ENCODE results near the gene GREB1. TPM values are rescaled to one million over a fixed set of nuclear protein-coding genes. Genes with fewer than 3 reads are reported as not detected.

GREB1 gene
- total RNA-seq, 1 donor from 2014 or later, result 2.3 TPM

- DNase-seq (no peak), ATAC-seq (no peak)
- Histone ChIP-seq H3K27ac (no peak overlapping the region), H3K36me3 (no peaks in the 10 kb centered on the region), H3K4me3 (no peak overlapping the region), H3K9me3 (no peaks in the 10 kb centered on the region), H3K4me1 (no peaks in the 10 kb centered on the region), H3K27me3 (ENCODE audit: low read depth) (peaks cover 62% of the 10 kb centered on the region)
- intact Hi-C loops (cut with DNase I), result no loop called here
- TF ChIP-seq CTCF (IDR thresholded peaks at IDR 0.05), result no peak
These were observed 141.1 kb downstream of the GREB1 start for GRCh38 chr2:11674983-11675382.

GRCh38 chr2:11675423-11676112, 141.7 kb downstream of the GREB1 start:
- peaks cover 56% of the 10 kb centered on the region for H3K27me3 ChIP-seq (ENCODE audit: low read depth)
- ATAC-seq (no peak), DNase-seq (no peak)
- H3K4me1 ChIP-seq, result no peaks in the 10 kb centered on the region
- intact Hi-C loops (cut with DNase I), result no loop called here
- H3K27ac ChIP-seq, result no peak overlapping the region
- no peaks in the 10 kb centered on the region for H3K9me3 ChIP-seq
- no peak for TF ChIP-seq CTCF (IDR thresholded peaks at IDR 0.05)
- no peak overlapping the region for H3K4me3 ChIP-seq
- H3K36me3 ChIP-seq, result no peaks in the 10 kb centered on the region

DNA sequence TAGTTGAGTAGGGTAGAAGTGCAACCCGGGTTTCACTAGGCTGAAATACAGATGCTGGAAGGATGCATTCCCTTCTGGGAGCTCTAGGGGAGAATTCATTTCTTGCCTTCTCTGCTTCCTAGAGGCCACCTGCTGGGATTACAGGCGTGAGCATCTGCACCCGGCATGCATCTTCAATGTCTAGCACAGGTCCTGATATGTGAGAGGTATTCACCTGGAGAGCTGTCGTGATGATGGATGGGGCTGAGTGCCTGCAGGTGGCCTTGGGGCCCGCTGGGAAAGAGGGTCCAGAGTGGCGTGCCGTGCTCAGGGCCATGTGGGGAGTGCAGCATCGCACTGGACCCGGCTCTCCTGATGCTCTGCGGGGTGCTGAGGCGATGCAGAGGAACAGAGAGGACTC, 142.8 kb downstream of the GREB1 start:
- H3K36me3 ChIP-seq, result no peaks in the 10 kb centered on the region
- no peak for TF ChIP-seq CTCF (IDR thresholded peaks at IDR 0.05)
- H3K4me3 ChIP-seq, result no peak overlapping the region
- no peak overlapping the region for H3K27ac ChIP-seq
- H3K9me3 ChIP-seq, result no peaks in the 10 kb centered on the region
- intact Hi-C loops (cut with DNase I), result no loop called here
- DNase-seq (no peak), ATAC-seq (no peak)
- no peaks in the 10 kb centered on the region for H3K4me1 ChIP-seq
- peaks cover 47% of the 10 kb centered on the region for H3K27me3 ChIP-seq (ENCODE audit: low read depth)

DNA sequence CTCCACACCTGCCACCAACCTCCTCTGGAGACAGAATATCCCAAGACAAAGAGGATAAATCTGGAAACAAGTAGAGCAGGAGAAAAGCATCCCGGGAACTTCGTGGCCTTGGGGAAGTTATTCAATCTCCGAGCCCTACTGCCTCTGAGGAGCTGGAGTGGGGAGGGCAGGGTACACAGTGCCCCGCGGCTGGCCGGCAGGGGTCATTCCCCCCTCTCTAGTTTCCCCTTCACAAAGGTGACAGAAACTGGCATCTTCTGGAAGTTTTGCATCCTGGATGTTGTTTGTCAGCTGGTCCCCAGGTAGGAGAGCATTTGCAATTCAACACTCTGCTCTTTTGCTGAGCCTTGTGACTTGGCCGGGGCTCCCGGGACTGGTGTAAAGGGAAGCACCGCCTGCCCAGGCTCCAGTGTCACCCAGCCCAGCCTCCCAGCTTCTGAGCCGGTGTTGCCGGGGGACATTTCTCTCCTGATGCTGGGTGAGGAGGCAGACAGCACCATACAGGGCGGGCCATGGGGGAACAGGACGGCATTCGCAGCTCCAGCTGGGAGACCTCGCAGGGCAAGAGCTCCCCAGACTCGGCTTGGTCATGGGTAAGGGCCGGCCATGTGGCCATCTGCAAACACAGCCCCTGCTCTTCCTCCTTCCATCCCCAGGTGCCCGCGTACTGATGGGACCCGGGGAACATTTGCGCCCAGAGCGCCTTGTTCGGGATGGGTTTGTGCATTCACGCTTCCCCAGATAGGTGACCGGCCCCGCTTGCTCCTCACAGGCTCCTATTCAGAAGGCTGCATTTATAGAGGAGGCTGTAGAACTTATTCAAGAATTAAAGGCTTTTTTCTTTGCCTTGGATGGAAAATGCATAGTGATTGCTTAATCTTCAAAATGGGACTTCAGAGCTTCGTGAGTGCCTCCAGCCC, 143.6 kb downstream of the GREB1 start:
- Histone ChIP-seq H3K4me1 (no peaks in the 10 kb centered on the region), H3K27me3 (ENCODE audit: low read depth) (peaks cover 46% of the 10 kb centered on the region), H3K4me3 (no peak overlapping the region), H3K27ac (no peak overlapping the region), H3K36me3 (no peaks in the 10 kb centered on the region), H3K9me3 (no peaks in the 10 kb centered on the region)
- intact Hi-C loops (cut with DNase I), result no loop called here
- ATAC-seq, result no peak
- no peak for TF ChIP-seq CTCF (IDR thresholded peaks at IDR 0.05)
- DNase-seq, result no peak

- ATAC-seq (no peak), DNase-seq (no peak)
- intact Hi-C loops (cut with DNase I), result no loop called here
These were observed 144.6 kb downstream of the GREB1 start for GRCh38 chr2:11678306-11678960.

More at GRCh38 chr2:11678306-11678960, 144.6 kb downstream of the GREB1 start:
- no peak overlapping the region for H3K27ac ChIP-seq
- H3K4me3 ChIP-seq, result no peak overlapping the region
- no peak for TF ChIP-seq CTCF (IDR thresholded peaks at IDR 0.05)
- H3K4me1 ChIP-seq, result no peaks in the 10 kb centered on the region
- H3K36me3 ChIP-seq, result no peaks in the 10 kb centered on the region
- no peaks in the 10 kb centered on the region for H3K9me3 ChIP-seq
- H3K27me3 ChIP-seq (ENCODE audit: low read depth), result peaks cover 44% of the 10 kb centered on the region
